HG03280 (cell line): Measurements from ENCODE around the gene PRLR.
"Not testable (repeated sequence)": the region's sequence is repeated elsewhere in the genome, so short reads cannot be mapped to it uniquely, and the experiment has no call there.

Source experiments
- ATAC-seq: cut with Tn5 transposase; IDR thresholded peaks from one replicate; pipeline ENCODE4 v1.9.1; 2021; ENCODE audit warnings: mild to moderate bottlenecking, moderate library complexity; ENCODE audit not compliant: unreplicated experiment

PRLR gene

GRCh38 chr5:35230038-35230611 is at the start of gene PRLR:
Gene PRLR (minus strand): TSS chr5:35230487. CDS start chr5:35089620, 140,867 bp downstream.
- no peak for ATAC-seq

- ATAC-seq: no peak
Observed at GRCh38 chr5:35274839-35275509, 44.7 kb upstream of the PRLR start.

GRCh38 chr5:35269006-35269405 is 38.7 kb upstream of the PRLR start:
- ATAC-seq: no peak

GRCh38 chr5:35266276-35266675 is 36.0 kb upstream of the PRLR start:
- ATAC-seq: no peak

- ATAC-seq: no peak
Observed at GRCh38 chr5:35264509-35264908, 34.2 kb upstream of the PRLR start.

GRCh38 chr5:35263266-35263877 is 33.1 kb upstream of the PRLR start:
- no peak for ATAC-seq

GRCh38 chr5:35253582-35253981 is 23.3 kb upstream of the PRLR start:
- no peak for ATAC-seq

GRCh38 chr5:35252963-35253362 is 22.7 kb upstream of the PRLR start:
- ATAC-seq: no peak

GRCh38 chr5:35248843-35249780 is 18.8 kb upstream of the PRLR start:
- ATAC-seq: no peak

- ATAC-seq: no peak
Observed at GRCh38 chr5:35247648-35248034, 17.4 kb upstream of the PRLR start.

- ATAC-seq: no peak
Observed at GRCh38 chr5:35246900-35247647, 16.8 kb upstream of the PRLR start.

- no peak for ATAC-seq
Observed at GRCh38 chr5:35246411-35246810, 16.1 kb upstream of the PRLR start.

GRCh38 chr5:35245371-35245770 is 15.1 kb upstream of the PRLR start:
- ATAC-seq: not testable (repeated sequence)

- no peak for ATAC-seq
Observed at GRCh38 chr5:35244171-35244570, 13.9 kb upstream of the PRLR start.

- no peak for ATAC-seq
Observed at GRCh38 chr5:35242702-35243258, 12.5 kb upstream of the PRLR start.

- no peak for ATAC-seq
Observed at GRCh38 chr5:35240892-35241291, 10.6 kb upstream of the PRLR start.

GRCh38 chr5:35239911-35240610 is 9.8 kb upstream of the PRLR start:
- ATAC-seq: no peak

- no peak for ATAC-seq
Observed at GRCh38 chr5:35239476-35239875, 9.2 kb upstream of the PRLR start.

- ATAC-seq: no peak
Observed at GRCh38 chr5:35237580-35238376, 7.5 kb upstream of the PRLR start.
